GM18508 (cell line): ENCODE measurements around the gene ZFP64.

ENCODE experiments used
- ATAC-seq: cut with Tn5 transposase; IDR thresholded peaks from one replicate; pipeline ENCODE4 v1.9.1; 2021; ENCODE audit warnings: moderate number of reproducible peaks; ENCODE audit not compliant: insufficient read depth, unreplicated experiment

Gene ZFP64

GRCh38 chr20:52118696-52119095, 72.9 kb downstream of the ZFP64 start:
- no peak for ATAC-seq

DNA sequence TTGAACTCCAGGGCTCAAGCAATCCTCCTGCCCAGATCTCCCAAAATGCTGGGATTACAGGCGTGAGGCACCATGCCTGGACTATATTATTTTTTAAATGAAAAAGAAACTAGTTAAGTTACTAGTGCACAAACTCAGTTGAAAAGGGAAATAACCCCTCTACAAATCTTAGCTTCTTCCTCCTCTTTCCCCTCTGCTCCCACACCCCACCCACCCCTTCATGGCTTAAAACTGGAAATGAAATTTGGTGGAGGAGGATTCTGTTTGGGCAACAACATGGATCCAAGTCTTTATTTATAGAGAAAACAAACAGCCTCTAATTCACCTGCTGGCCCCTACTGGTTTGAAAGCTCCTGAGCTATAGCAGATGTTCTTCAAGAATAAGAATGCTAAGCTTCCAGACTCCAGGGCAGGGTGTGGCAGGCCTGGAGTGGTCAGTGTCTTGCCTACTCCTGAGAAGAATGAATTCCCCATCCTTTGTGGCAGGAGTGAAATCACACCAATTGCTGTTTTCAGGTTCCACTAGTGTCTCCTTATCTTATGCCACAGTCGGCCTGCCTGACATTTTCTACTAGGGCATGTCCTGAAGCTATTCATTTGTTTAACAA, 73.5 kb downstream of the ZFP64 start:
- no peak for ATAC-seq

- ATAC-seq: no peak
These were observed 81.1 kb downstream of the ZFP64 start for GRCh38 chr20:52110456-52110855.

DNA sequence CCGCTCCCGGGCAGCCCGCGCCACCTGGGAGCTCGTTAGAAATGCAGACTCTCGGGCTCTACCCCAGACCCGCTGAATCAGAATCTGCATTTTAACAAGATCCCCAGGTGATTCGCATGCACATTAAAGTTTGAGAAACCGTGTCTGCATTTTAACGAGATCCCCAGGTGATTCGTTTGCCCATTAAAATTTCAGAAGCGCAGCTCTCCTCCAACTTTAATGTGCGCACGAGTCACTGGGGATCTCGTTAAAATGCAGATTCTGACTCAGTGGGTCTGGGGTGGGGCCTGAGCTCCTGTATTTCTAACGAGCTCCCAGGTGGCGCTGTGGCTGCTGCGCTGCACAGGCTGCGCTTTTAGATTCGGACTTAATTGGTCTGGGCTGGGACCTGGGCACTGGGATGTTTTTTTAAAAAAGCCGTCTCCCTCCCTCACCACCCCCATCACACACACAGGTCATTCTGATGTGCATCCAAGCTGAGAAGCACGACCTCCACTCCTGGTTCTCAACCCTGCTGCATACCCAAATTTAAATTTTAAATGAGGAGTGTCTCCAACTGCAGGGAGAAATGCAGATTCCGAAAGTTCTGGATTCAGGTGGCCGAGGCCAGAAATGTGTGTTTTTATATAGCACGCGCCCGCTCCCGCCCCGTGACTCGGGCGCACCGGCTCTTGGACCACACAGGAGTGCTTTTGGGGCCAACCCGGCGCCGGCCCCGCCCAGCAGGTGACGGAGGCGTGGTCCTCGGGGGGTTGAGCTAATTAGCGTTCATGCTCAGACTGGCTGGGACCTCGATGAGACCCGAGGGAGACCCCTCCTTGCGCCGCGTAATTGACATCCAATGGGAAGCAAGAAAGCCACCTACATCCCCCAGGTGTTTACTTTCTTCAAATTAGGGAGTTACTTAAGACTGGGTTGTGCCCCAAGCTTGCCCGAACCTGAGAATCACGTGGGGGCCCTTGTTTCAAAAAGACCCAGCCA, 85.8 kb downstream of the ZFP64 start:
- no peak for ATAC-seq

GRCh38 chr20:52104546-52105441, 86.8 kb downstream of the ZFP64 start:
- ATAC-seq: no peak

- no peak for ATAC-seq
These were observed 87.5 kb downstream of the ZFP64 start for GRCh38 chr20:52103913-52104545.

DNA sequence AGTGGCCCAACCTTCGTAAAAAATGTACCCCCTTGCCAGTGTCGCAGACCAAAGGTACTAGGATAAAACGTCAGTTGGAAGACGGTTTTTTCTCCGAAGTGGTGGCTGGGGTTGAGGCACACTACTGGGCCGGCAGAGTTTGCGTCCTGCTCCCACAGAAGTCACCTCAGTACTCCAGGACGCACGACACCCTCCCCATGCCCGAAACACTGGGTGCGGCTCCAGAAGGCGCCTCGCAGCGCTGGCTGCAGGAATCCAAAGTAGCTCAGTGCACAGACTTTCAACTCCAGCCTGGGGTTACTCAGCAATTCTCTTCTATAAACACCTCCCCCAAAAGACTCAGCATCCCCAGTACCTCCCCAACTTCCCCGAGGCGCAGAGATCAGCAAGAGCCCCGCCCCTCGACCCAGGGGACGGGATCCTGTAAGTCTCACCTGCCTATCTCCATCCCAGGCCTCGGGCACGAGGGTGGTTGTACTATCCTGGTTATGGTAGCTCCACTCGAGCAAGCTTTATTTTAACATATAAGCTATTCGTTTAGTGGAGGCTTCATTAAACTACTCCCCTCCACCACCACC, 88.2 kb downstream of the ZFP64 start:
- no peak for ATAC-seq

DNA sequence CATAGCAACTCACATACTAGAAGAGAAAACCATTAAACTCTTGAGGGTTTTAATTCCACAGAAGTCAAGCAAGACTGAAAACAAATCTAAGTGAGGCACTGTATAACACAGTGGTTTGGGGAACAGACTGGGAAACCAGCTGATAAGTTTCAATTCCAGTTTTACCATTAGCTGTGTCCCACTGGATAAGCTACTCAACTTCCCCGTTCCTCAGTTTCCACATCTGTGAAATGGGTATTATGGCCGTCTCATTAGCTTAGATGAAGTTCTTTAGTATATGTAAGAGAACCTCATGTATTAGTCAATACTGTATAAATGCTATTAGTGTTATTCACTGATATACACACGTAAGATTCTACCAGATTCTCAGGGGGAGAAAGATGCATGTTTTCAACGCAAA, 89.0 kb downstream of the ZFP64 start:
- no peak for ATAC-seq

- ATAC-seq: no peak
These were observed 89.5 kb downstream of the ZFP64 start for GRCh38 chr20:52102126-52102525.
